ENCODE data around the gene RPS21.

RPS21 gene

DNA sequence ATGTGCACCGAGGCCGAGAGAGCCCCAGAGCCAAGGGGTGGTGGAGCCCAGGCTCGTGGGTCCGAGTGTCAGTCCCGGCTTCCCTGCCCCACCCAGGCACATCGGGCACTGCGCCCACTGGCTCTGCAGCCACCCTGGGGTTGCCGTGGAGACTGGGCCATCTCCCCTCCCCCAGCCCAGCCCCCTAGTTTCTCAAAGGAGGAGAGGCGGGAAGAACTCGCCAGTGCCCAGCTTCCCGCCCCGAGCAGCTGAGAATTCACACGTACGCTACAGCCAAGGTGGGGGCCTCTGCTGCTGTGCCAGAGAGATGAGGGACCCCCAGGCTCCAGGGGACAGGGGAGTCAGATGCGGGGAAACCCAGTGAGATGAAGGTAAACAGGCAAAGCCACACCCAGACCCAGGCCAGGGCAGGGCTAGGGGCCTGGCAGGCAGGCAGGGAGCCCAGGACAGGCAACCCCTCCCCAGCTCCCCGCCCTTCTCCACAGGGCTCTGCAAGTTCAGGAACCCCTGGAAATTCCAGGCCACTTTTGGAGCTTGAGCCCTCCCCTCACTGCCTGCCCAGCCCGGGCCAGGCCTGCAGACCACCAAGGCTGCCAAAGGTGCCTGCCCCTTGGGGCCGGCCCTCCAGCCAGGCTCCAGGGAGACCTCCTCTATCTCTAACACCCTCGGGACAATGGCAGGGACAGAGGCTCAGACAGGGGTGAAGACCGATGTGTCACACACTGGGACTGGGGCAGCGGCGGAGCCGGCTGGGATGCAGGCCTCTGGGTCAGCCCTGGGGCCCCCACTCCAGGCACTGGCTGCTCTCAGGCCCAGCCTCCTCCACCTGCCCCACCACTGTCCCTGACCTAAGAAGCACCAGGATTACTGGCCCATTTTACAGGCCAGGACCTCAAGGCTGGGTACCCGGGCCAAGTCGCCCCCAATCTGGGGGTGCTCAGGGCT, 25.8 kb upstream of the RPS21 start:
- no peak overlapping the region for H3K4me3 ChIP-seq (ENCODE audit: low read depth, low read length)
- no peak for TF ChIP-seq CTCF (IDR thresholded peaks at IDR 0.05; ENCODE audit: control insufficient read depth, extremely low read depth, insufficient read depth)
- DNase-seq (ENCODE audit: low read depth), result no peak

- no peak for DNase-seq (ENCODE audit: low read depth)
- no peak for TF ChIP-seq CTCF (IDR thresholded peaks at IDR 0.05; ENCODE audit: control insufficient read depth, extremely low read depth, insufficient read depth)
- no peak overlapping the region for H3K4me3 ChIP-seq (ENCODE audit: low read depth, low read length)
Measured at GRCh38 chr20:62361799-62362589, 24.9 kb upstream of the RPS21 start.

GRCh38 chr20:62362590-62362940, 24.3 kb upstream of the RPS21 start:
- no peak for DNase-seq (ENCODE audit: low read depth)
- no peak for TF ChIP-seq CTCF (IDR thresholded peaks at IDR 0.05; ENCODE audit: control insufficient read depth, extremely low read depth, insufficient read depth)
- no peak overlapping the region for H3K4me3 ChIP-seq (ENCODE audit: low read depth, low read length)

DNA sequence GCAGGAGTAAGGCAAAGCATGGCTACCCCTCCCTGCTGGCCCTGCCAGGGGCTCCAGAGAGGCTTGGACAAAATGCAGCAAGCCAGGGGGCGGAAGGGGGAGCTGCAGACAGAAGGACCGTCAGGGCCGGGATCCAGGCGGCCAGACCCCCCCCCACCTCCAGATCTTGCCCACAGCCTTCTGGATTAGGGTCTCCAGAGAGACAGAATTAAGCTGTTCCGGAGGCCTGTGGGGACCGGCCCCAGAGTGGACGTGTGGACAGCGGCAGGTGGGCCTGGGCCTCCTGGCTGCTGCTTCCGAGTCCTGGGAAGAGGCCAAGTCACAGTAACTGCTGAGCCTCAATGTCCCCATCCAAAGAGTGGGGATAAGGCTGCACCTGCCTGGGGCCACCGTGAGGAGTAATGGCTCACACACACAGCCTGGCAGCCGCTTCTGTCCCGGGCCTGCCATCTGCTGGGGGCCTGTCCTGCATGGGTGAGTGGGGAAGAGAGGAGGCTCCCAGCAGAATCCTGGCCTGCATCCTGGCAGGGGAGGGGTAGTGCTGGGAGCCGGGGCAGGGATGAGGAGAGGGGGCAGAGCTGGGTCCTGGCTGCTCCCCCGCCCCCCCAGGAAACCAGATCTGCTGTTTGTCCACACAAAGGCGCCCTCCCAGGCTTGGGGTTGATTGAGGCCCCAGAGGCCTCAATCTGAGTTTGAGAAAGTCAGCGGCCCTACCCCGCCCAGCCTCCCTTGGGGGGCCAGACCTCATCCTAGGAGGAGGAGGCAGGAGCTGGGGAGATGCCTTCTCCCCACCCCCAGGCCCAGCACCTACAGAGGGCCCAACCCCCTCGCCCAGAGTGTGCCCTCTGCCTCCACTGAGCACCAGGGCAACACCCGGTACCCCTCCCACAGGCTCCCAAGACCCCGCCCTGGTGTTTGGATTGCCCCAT, 23.6 kb upstream of the RPS21 start:
- DNase-seq (ENCODE audit: low read depth), result no peak
- TF ChIP-seq CTCF (IDR thresholded peaks at IDR 0.05; ENCODE audit: control insufficient read depth, extremely low read depth, insufficient read depth), result no peak
- H3K4me3 ChIP-seq (ENCODE audit: low read depth, low read length), result no peak overlapping the region

DNA sequence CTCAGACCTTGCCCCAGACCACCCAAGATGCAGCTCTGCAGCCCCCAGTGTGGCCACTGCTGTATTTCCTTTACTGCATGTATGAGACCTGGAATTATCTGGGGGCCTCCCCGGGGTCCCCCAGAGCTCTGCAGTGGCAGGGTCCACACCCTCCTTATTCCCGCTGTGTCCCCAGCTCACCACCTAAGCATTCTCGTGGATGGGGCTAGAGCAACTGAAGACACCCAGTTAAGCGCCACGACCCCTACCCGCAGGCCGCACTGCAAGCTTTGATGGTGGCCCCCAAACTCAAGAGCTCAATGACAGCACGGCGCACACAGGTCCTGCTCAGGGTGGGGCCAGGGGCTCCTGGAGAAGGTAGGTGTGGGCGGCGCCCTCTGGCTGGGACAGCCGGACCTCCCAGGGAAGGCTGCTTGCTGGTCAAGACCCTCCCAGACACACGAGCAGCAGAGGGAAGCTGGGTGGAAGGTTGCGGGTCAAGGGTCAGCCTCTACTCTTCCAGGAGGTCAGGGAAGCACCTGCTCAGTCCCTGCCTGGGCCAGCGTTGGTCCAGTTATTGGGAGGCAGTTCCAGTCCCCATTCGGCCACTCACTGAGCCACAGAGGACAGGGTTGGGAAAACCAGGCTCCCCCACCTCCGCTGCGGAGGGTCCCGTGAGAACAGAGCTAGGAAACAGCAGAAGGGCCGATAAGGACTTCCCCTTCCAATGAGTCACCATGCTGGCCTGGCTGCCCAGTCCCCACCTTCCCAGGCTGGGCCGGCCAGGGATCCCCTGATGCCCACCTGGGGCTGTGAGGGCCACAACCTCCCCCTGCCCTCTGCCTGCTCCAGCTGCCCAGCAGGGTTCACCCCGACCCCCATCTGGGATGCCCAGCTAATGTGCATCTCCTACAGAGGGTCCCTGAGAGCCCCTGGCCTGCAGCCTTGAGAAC, 22.7 kb upstream of the RPS21 start:
- H3K4me3 ChIP-seq (ENCODE audit: low read depth, low read length), result no peak overlapping the region
- no peak for DNase-seq (ENCODE audit: low read depth)
- TF ChIP-seq CTCF (IDR thresholded peaks at IDR 0.05; ENCODE audit: control insufficient read depth, extremely low read depth, insufficient read depth), result no peak
